Measurements from ENCODE around the gene RANBP3.
A peak's percentile ranks its signal among the peaks of the same experiment; 100 is the strongest.

GRCh38 chr19:5977222-5977784 is 637 bp downstream of the RANBP3 start:
- TF ChIP-seq CTCF (IDR thresholded peaks at IDR 0.05) (no peak), EZH2 (IDR thresholded peaks at IDR 0.05) (peak; percentile 19)

Data from neural progenitor cell (in vitro differentiated cells).